Measurements from ENCODE around the gene CAMSAP3.

CAMSAP3 gene

GRCh38 chr19:7579182-7579581 lies 16.5 kb upstream of the CAMSAP3 start:
- no peak for DNase-seq

GRCh38 chr19:7582446-7582845 lies 13.2 kb upstream of the CAMSAP3 start:
- no peak for DNase-seq

- no peak for DNase-seq
Measured at GRCh38 chr19:7589822-7590221, 5.8 kb upstream of the CAMSAP3 start.

- no peak for DNase-seq
Measured at GRCh38 chr19:7590256-7590655, 5.4 kb upstream of the CAMSAP3 start.

- no peak for DNase-seq
Measured at GRCh38 chr19:7596211-7596937, 711 bp downstream of the CAMSAP3 start.

- DNase-seq: no peak
Measured at GRCh38 chr19:7597689-7598088, 2.0 kb downstream of the CAMSAP3 start.

- no peak for DNase-seq
Measured at GRCh38 chr19:7598180-7598579, 2.5 kb downstream of the CAMSAP3 start.

GRCh38 chr19:7600721-7601120 lies 5.1 kb downstream of the CAMSAP3 start:
- no peak for DNase-seq

- DNase-seq: no peak
Measured at GRCh38 chr19:7602240-7602934, 6.7 kb downstream of the CAMSAP3 start.

GRCh38 chr19:7602935-7603497 lies 7.4 kb downstream of the CAMSAP3 start:
- DNase-seq: no peak

- DNase-seq: peak; percentile 41
Measured at GRCh38 chr19:7603919-7604318, 8.3 kb downstream of the CAMSAP3 start.

GRCh38 chr19:7605490-7606222 lies 10.0 kb downstream of the CAMSAP3 start:
- DNase-seq: peak; percentile 84

GRCh38 chr19:7606289-7606688 lies 10.6 kb downstream of the CAMSAP3 start:
- DNase-seq: no peak

GRCh38 chr19:7607212-7607873 lies 11.7 kb downstream of the CAMSAP3 start:
- no peak for DNase-seq

GRCh38 chr19:7607874-7608560 lies 12.4 kb downstream of the CAMSAP3 start:
- DNase-seq: no peak

GRCh38 chr19:7610491-7611240 lies 15.0 kb downstream of the CAMSAP3 start:
- DNase-seq: no peak

GRCh38 chr19:7611541-7612279 lies 16.0 kb downstream of the CAMSAP3 start:
- no peak for DNase-seq

- no peak for DNase-seq
Measured at GRCh38 chr19:7612282-7613274, 16.9 kb downstream of the CAMSAP3 start.

Data from hematopoietic multipotent progenitor cell treated with erythropoietin and hydrocortisone succinate and interleukin-3 and kit ligand, for 6 days (in vitro differentiated cells).